Nephron progenitor cell (in vitro differentiated cells): Measurements from ENCODE around the gene CCDC78.

Experiments used
- DNase-seq: peaks from one replicate; pipeline ENCODE4 v3.0.0; 2021
- H3K27ac Mint-ChIP-seq: 2 replicates; pipeline ENCODE4 v1.8.0; 2021; ENCODE audit warnings: mild to moderate bottlenecking, moderate library complexity, mixed read lengths
- H3K27me3 Mint-ChIP-seq: 2 replicates; pipeline ENCODE4 v1.8.0; 2021; ENCODE audit warnings: mild to moderate bottlenecking, low read depth, mixed read lengths; ENCODE audit not compliant: poor library complexity
- H3K36me3 Mint-ChIP-seq: 2 replicates; pipeline ENCODE4 v1.8.0; 2021; ENCODE audit warnings: low read depth, mixed read lengths
- H3K4me1 Mint-ChIP-seq: 2 replicates; pipeline ENCODE4 v1.8.0; 2021; ENCODE audit warnings: mixed read lengths
- H3K4me3 Mint-ChIP-seq: 2 replicates; pipeline ENCODE4 v1.8.0; 2021; ENCODE audit warnings: mild to moderate bottlenecking, moderate library complexity, mixed read lengths
- H3K9me3 Mint-ChIP-seq: 2 replicates; pipeline ENCODE4 v1.8.0; 2021; ENCODE audit warnings: mild to moderate bottlenecking, moderate library complexity, mixed read lengths
- CTCF ChIP-seq: fragments of 200-600 bp; sonication (generic); IDR thresholded peaks from 2 replicates; pipeline ENCODE4 v1.5.0; 2021; ENCODE audit warnings: antibody characterized with exemption

The CCDC78 gene

GRCh38 chr16:726438-727290 is at the start of gene CCDC78, which contains the start of gene HAGHL:
Gene CCDC78 (minus strand): TSS chr16:726443. CDS start chr16:726367, 76 bp downstream.
Gene HAGHL (plus strand): TSS chr16:727106. CDS start chr16:727510, 404 bp downstream.
- H3K27me3 Mint-ChIP-seq, result peaks cover 12% of the 10 kb centered on the region
- no peak for TF ChIP-seq CTCF
- peak; percentile 90 for DNase-seq
- H3K9me3 Mint-ChIP-seq, result no peaks in the 10 kb centered on the region
- H3K27ac Mint-ChIP-seq, result no peak within 1 kb of the TSS
- no peaks in the 10 kb centered on the region for H3K4me1 Mint-ChIP-seq
- no peaks in the 10 kb centered on the region for H3K36me3 Mint-ChIP-seq
- peak within 1 kb of the TSS; percentile 72 for H3K4me3 Mint-ChIP-seq

- Mint-ChIP-seq H3K4me1 (peaks cover 12% of the 10 kb centered on the region), H3K36me3 (no peaks in the 10 kb centered on the region), H3K4me3 (no peak overlapping the region), H3K27me3 (peaks cover 5% of the 10 kb centered on the region), H3K27ac (no peak overlapping the region), H3K9me3 (no peaks in the 10 kb centered on the region)
- no peak for DNase-seq
- no peak for TF ChIP-seq CTCF
Measured at GRCh38 chr16:775236-775796, 49.1 kb upstream of the CCDC78 start.

GRCh38 chr16:774086-775001 is 48.1 kb upstream of the CCDC78 start:
- no peaks in the 10 kb centered on the region for H3K9me3 Mint-ChIP-seq
- no peak overlapping the region for H3K27ac Mint-ChIP-seq
- H3K4me3 Mint-ChIP-seq, result no peak overlapping the region
- H3K36me3 Mint-ChIP-seq, result no peaks in the 10 kb centered on the region
- no peak for DNase-seq
- peaks cover 12% of the 10 kb centered on the region for H3K4me1 Mint-ChIP-seq
- peaks cover 4% of the 10 kb centered on the region for H3K27me3 Mint-ChIP-seq
- no peak for TF ChIP-seq CTCF

- no peak overlapping the region for H3K27ac Mint-ChIP-seq
- no peaks in the 10 kb centered on the region for H3K36me3 Mint-ChIP-seq
- H3K4me1 Mint-ChIP-seq, result peaks cover 11% of the 10 kb centered on the region
- TF ChIP-seq CTCF, result no peak
- peaks cover 3% of the 10 kb centered on the region for H3K27me3 Mint-ChIP-seq
- no peak overlapping the region for H3K4me3 Mint-ChIP-seq
- no peak for DNase-seq
- no peaks in the 10 kb centered on the region for H3K9me3 Mint-ChIP-seq
Measured at GRCh38 chr16:772959-773358, 46.7 kb upstream of the CCDC78 start.

- H3K4me1 Mint-ChIP-seq, result peaks cover 10% of the 10 kb centered on the region
- H3K36me3 Mint-ChIP-seq, result no peaks in the 10 kb centered on the region
- no peak overlapping the region for H3K27ac Mint-ChIP-seq
- DNase-seq, result no peak
- no peaks in the 10 kb centered on the region for H3K9me3 Mint-ChIP-seq
- no peaks in the 10 kb centered on the region for H3K27me3 Mint-ChIP-seq
- no peak for TF ChIP-seq CTCF
- no peak overlapping the region for H3K4me3 Mint-ChIP-seq
Measured at GRCh38 chr16:770411-770810, 44.2 kb upstream of the CCDC78 start.
